ENCODE results near the gene SHB. TPM values are rescaled to one million over a fixed set of nuclear protein-coding genes. Genes with fewer than 3 reads are reported as not detected.

The SHB gene
- total and polyA plus RNA-seq, 8 donors: 16.1 to 26.8 (median 21.9) TPM

DNA sequence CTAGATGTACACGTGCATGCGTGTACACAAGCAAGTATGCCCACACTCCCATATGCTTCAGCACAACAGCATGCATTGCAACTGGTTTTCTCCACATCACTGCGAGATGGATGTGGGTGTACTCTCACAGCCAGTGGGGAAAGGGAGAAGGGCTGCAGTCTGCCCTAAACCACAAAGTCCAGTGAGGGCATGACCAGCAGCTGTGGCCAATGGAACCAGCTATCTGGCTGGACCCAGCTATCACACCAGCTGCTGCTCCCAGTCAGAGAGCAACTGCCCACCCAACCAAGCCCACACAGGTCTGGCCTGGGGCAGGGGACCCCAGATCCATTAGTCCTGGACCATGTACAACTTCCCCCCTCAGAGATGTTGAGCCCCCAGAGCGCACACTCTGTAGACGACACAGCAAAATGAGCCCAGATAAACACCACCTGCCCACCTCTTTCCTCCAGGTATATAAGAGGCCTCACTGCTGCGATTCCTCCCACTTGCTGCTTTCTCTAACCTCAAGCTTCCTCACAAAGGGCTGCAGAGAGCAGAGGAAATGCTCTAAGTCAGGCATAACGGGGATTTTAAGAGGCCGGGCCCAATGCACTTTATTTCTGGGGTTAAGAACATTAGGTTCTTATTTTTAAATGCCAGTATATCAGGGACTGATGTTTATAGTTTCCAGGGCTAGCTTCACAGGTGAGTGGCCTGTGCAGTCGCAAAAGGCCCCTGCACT lies 39.0 kb downstream of the SHB start:
- no peak for ATAC-seq
- TF ChIP-seq, protein P1, sequence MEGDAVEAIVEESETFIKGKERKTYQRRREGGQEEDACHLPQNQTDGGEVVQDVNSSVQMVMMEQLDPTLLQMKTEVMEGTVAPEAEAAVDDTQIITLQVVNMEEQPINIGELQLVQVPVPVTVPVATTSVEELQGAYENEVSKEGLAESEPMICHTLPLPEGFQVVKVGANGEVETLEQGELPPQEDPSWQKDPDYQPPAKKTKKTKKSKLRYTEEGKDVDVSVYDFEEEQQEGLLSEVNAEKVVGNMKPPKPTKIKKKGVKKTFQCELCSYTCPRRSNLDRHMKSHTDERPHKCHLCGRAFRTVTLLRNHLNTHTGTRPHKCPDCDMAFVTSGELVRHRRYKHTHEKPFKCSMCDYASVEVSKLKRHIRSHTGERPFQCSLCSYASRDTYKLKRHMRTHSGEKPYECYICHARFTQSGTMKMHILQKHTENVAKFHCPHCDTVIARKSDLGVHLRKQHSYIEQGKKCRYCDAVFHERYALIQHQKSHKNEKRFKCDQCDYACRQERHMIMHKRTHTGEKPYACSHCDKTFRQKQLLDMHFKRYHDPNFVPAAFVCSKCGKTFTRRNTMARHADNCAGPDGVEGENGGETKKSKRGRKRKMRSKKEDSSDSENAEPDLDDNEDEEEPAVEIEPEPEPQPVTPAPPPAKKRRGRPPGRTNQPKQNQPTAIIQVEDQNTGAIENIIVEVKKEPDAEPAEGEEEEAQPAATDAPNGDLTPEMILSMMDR (IDR thresholded peaks at IDR 0.05): no peak
- Histone ChIP-seq H3K27me3 (no peaks in the 10 kb centered on the region), H3K36me3 (no peaks in the 10 kb centered on the region), H3K9me3 (no peaks in the 10 kb centered on the region), H3K27ac (no peak overlapping the region), H3K4me3 (no peak overlapping the region), H3K4me1 (peaks cover 26 to 35% of the 10 kb centered on the region in 2 donors)
- DNase-seq: no peak
- intact Hi-C loops (cut with DNase I): no loop called here

DNA sequence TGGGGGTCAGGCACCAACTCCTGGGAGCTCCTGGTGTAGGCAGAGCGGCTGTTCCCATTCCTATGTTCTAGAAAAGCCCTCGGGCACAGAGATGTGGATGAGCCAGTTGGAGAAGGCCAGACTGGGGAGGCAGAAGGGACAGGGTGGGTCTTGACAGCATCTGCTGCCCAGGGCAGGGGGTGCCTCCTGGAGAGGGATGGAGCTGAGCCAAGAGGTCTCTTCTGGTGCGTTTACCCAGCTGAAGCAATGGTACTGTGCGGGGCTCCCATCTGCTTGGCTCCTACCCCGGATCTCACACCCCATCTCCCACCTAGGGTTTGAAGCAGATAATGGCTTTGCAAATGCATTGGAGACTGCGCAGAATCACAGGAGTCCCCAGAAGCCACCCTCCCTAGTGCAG lies 41.3 kb downstream of the SHB start:
- Histone ChIP-seq H3K27ac (no peak overlapping the region), H3K36me3 (no peaks in the 10 kb centered on the region), H3K27me3 (no peaks in the 10 kb centered on the region), H3K4me1 (peaks cover 47 to 56% of the 10 kb centered on the region in 2 donors), H3K9me3 (no peaks in the 10 kb centered on the region), H3K4me3 (no peak overlapping the region)
- DNase-seq (peak in 1 of 4 donors; percentile 19), ATAC-seq (no peak)
- intact Hi-C loops (cut with DNase I): no loop called here
- TF ChIP-seq, protein P1 (IDR thresholded peaks at IDR 0.05): no peak

DNA sequence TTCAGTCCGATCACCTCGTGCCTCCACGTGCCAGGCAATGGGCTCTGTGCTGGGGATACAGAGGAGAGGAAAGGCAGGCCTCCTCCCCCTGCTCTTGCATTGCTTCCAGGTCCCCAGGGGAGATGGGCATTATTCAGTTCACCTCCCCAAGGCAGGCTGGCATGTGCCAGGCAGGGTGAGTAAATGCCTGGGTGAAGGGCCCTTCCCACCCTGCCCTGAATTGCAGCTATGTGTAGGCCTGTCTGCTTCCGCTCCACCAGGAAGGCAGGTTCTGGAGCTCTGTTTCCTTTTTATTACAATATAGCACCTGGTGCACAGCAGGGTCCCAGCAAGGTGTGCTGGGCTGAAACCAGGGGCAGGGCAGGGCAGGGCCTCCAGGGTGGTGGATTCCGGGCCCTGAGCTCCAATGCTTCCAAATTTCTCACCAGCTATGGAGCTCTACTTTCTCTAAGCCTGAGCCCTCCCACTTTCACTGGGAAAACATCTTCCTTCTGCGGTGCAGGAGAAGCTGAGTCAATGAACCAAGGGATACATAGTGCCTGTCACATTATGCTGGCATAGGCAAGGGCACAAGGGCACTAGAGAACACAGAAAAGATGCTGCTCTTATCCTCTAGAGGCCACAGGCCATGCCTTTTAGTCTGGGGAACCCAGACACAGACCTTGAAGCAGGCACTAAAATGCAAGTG lies 42.0 kb downstream of the SHB start:
- peak; percentile 14 for ATAC-seq
- no peaks in the 10 kb centered on the region for H3K9me3 ChIP-seq
- DNase-seq: no peak
- TF ChIP-seq, protein P1 (IDR thresholded peaks at IDR 0.05): no peak
- H3K27me3 ChIP-seq: no peaks in the 10 kb centered on the region
- peaks cover 43 to 57% of the 10 kb centered on the region in 2 donors for H3K4me1 ChIP-seq
- no peaks in the 10 kb centered on the region for H3K36me3 ChIP-seq
- peak overlapping the region; percentile 35 to 61 for H3K27ac ChIP-seq
- H3K4me3 ChIP-seq: no peak overlapping the region
- intact Hi-C loops (cut with DNase I): no loop called here

DNA sequence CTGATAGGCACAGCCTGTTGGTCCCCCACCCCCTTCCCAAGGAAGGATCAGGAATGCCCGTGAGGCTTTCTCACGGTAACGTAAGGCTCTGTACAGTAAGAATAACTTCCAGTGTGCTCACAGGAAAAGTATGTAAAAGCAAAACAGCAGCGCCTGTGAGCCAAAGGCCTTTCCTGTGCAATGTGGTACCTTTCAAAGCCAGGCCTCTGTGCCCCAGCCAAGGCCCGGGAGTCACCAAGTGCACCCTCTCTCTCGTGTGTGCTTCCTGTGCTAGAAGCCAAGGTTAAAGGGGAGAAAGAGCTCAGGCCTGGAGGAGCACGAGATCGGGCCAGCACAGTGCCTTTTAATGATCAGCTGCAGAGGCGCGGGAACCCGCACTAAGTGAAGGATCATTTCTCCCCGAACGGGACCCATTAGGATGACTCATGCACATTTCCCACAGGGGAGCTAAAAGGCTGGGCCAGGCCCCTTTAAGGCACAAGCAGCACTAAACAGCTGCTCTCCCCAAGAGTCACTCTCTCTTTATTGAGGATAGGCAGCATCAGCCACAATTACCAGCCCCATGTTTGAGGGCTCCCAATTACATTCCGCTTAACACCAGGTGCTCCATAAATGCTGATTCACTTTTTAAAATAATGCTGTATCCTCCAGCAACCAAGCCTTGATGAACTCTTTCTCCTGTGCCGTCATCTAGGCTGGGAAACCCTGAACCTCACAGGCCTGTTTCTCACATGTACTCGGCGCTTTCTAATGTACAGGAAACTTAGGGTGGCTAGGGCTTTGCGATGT lies 42.8 kb downstream of the SHB start:
- no peaks in the 10 kb centered on the region for H3K36me3 ChIP-seq
- H3K4me3 ChIP-seq: no peak overlapping the region
- H3K4me1 ChIP-seq: peaks cover 43 to 63% of the 10 kb centered on the region in 2 donors
- H3K27ac ChIP-seq: peak overlapping the region; percentile 35 to 61
- intact Hi-C loops (cut with DNase I): no loop called here
- TF ChIP-seq, protein P1 (IDR thresholded peaks at IDR 0.05): no peak
- peak; percentile 15 for ATAC-seq
- DNase-seq: peak in 1 of 4 donors; percentile 42
- H3K9me3 ChIP-seq: no peaks in the 10 kb centered on the region
- H3K27me3 ChIP-seq: no peaks in the 10 kb centered on the region

DNA sequence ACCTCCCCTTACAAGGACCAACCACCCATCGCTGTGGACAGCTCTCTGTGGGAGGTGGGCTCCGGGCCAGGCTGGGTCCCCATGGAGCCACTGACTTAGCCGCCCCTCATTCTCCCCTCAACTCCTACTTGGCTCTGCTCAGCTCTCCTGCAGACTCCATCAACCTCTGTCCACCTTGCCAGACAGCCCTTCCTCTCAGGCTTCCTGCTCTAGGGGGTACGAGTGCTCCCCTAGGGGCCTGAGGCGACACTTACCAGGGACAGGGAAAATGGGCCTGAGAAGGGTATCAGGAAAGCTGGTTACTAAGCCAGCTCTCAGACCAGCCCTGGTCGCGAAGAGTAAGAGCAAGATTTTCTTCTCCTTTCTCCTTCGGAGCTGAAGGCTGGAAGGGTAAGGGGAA lies 43.9 kb downstream of the SHB start:
- TF ChIP-seq, protein P1 (IDR thresholded peaks at IDR 0.05): no peak
- Histone ChIP-seq H3K36me3 (no peaks in the 10 kb centered on the region), H3K9me3 (no peaks in the 10 kb centered on the region), H3K27ac (peak overlapping the region in 1 of 2 donors; percentile 35), H3K4me3 (no peak overlapping the region), H3K27me3 (no peaks in the 10 kb centered on the region), H3K4me1 (peaks cover 44 to 74% of the 10 kb centered on the region in 2 donors)
- ATAC-seq (no peak), DNase-seq (no peak)
- intact Hi-C loops (cut with DNase I): no loop called here

All from left lung (tissue), 10 donors.